CD4-positive, alpha-beta T cell treated with Interleukin-6 at 100 ng/mL for 8 hours (primary cell): ENCODE results near the gene ATP11A.
"Not testable (repeated sequence)": the region's sequence is repeated elsewhere in the genome, so short reads cannot be mapped to it uniquely, and the experiment has no call there.

Experiments used
- DNase-seq: peaks from one replicate; pipeline ENCODE4 v3.0.0-alpha.2; 2020; ENCODE audit warnings: mixed read lengths, low spot score

Gene ATP11A

GRCh38 chr13:112800057-112800456 lies 110.2 kb downstream of the ATP11A start:
- DNase-seq: no peak

- DNase-seq: not testable (repeated sequence)
These were observed 111.0 kb downstream of the ATP11A start for GRCh38 chr13:112800807-112801206.

- DNase-seq: no peak
These were observed 113.0 kb downstream of the ATP11A start for GRCh38 chr13:112802802-112803195.

- DNase-seq: no peak
These were observed 113.6 kb downstream of the ATP11A start for GRCh38 chr13:112803422-112803821.

- no peak for DNase-seq
These were observed 114.5 kb downstream of the ATP11A start for GRCh38 chr13:112804374-112804773.

- DNase-seq: no peak
These were observed 117.2 kb downstream of the ATP11A start for GRCh38 chr13:112806739-112807652.

GRCh38 chr13:112807653-112808376 lies 118.0 kb downstream of the ATP11A start:
- DNase-seq: no peak

- DNase-seq: no peak
These were observed 118.7 kb downstream of the ATP11A start for GRCh38 chr13:112808377-112809140.

- DNase-seq: no peak
These were observed 119.8 kb downstream of the ATP11A start for GRCh38 chr13:112809332-112810315.

GRCh38 chr13:112810608-112811007 lies 120.8 kb downstream of the ATP11A start:
- DNase-seq: no peak

GRCh38 chr13:112812306-112813055 lies 122.6 kb downstream of the ATP11A start:
- DNase-seq: no peak

GRCh38 chr13:112813552-112813951 lies 123.7 kb downstream of the ATP11A start:
- no peak for DNase-seq

GRCh38 chr13:112814905-112815585 lies 125.2 kb downstream of the ATP11A start:
- DNase-seq: no peak

GRCh38 chr13:112815871-112816270 lies 126.0 kb downstream of the ATP11A start:
- no peak for DNase-seq

GRCh38 chr13:112818040-112818697 lies 128.3 kb downstream of the ATP11A start:
- DNase-seq: no peak

- no peak for DNase-seq
These were observed 128.8 kb downstream of the ATP11A start for GRCh38 chr13:112818698-112819045.

- DNase-seq: no peak
These were observed 129.3 kb downstream of the ATP11A start for GRCh38 chr13:112819111-112819510.

GRCh38 chr13:112819816-112820215 lies 130.0 kb downstream of the ATP11A start:
- no peak for DNase-seq

GRCh38 chr13:112820318-112820717 lies 130.5 kb downstream of the ATP11A start:
- DNase-seq: no peak
